Fibroblast of skin of scalp (primary cell): Measurements from ENCODE around the gene LPP.

Experiments
- DNase-seq: peaks from one replicate; pipeline ENCODE4 v3.0.0-alpha.2; 2013

LPP gene

GRCh38 chr3:188855675-188856074 is 701.7 kb downstream of the LPP start:
- no peak for DNase-seq

DNA sequence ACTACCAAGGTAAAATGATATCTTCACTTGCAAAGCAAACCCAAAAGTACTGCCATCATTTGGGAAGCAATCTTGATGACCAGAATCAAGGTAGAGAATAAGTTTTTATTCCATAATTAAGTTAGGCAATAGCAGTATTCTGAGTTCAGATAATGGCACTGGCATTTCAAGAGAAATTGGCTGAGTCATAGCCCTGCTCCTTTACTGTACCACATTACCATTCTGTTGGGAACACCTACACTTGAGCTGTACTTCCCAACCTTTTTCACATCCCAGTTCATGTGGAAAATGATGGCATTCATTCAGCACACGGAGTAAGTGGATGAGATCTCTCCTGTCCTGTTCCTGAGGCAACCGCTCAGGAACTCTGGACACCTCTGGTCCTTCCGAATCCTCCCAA is 706.2 kb downstream of the LPP start:
- DNase-seq, result no peak

- DNase-seq, result peak; percentile 22
Observed at GRCh38 chr3:188861842-188862744, 708.1 kb downstream of the LPP start.

- peak; percentile 69 for DNase-seq
Observed at GRCh38 chr3:188863999-188864406, 710.0 kb downstream of the LPP start.

GRCh38 chr3:188867691-188868265 is 713.8 kb downstream of the LPP start:
- DNase-seq, result peak; percentile 21

DNA sequence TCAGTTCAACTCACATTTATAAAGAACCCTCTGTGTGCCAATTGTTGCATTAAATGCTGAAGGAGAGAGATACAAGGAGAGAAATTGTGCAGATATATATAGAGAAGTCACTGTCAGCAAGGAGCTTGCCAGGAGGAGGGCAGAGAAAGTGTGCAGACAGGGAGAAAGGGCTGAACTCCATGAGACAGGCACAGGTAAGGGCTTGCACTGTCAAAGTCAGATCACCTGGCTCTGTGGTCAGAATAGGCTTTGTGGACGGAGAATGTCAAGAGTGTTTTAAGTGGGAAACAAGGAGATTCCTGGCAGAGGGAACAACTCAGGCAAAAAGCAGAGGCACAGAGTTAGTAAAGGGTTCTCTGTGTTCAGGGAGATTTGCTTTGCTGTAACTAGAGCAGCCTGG is 714.8 kb downstream of the LPP start:
- no peak for DNase-seq

- no peak for DNase-seq
Observed at GRCh38 chr3:188869628-188870027, 715.7 kb downstream of the LPP start.

- no peak for DNase-seq
Observed at GRCh38 chr3:188870431-188870830, 716.5 kb downstream of the LPP start.

- no peak for DNase-seq
Observed at GRCh38 chr3:188874576-188874975, 720.6 kb downstream of the LPP start.

DNA sequence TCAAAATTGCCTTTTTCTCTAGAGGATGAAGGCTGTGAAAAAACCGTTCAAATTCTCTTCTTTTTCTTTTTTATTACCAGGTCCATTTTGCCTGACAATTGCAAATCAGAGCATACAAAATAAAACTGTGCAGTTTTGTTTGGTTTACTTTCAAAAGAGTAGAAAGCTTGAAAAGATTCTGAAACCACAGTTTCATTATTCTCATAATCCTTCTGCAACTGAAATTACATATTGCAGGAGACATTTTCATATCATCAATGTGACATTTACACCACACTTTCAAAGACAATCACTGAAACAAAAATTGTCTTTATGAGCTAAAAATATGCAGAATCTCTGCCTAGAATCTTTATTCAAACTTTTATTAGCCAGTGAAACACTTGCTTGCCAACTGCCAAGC is 721.5 kb downstream of the LPP start:
- no peak for DNase-seq

DNA sequence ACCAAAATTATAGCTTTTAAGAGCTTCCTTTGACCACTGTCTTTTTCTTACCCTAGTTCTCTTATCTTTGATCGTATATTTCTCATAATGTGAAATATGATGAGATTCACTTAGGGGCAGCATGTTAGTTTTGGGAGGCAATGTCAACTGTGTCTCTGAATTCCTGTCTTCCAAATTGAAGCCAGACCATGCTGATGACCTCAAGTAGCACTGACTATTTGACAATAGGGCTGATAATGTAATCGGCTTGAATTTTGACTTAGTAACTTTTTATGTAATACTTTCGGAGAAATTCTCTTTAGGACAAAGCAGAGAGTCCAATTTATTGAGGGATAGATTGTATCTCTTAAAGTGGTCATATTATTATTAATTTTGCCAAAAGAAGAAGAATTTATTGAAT is 722.4 kb downstream of the LPP start:
- no peak for DNase-seq

DNA sequence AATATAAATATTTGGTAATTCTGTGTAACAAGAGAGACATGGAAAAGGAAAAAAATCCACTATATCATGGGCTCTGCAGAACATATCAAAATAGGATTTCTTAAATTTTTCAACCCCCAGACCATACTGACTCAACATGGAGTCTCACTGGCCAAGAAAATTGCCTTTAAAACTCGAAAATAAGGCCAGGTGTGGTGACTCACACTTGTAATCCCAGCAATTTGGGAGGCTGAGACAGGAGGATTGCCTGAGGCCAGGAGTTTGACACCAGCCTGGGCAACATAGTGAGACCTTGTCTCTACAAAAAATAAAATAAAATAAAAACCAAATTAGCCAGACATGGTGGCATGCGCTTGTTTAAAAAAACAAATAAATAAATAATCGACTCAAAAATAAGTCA is 723.4 kb downstream of the LPP start:
- no peak for DNase-seq

DNA sequence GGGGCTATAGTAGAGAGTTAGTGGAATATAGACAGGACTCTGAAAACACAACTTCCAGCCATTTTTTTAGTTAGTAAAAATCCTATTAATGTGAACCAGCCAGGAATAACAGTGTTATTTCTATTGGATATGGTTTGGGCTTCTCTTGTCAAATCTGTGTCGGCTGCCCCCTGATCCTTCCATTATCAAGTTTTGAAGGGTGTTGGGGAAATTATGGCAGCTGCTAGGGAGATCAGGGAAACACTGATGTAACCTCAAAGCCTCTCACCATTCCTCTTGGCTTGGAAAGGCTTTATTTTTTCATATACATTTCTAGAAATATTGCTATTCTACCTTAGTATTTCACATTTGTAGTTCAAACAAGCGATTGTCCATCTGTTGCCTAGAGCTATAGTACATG is 724.1 kb downstream of the LPP start:
- DNase-seq, result no peak

- DNase-seq, result peak; percentile 87
Observed at GRCh38 chr3:188881954-188882641, 728.1 kb downstream of the LPP start.

- no peak for DNase-seq
Observed at GRCh38 chr3:188884299-188885043, 730.5 kb downstream of the LPP start.

DNA sequence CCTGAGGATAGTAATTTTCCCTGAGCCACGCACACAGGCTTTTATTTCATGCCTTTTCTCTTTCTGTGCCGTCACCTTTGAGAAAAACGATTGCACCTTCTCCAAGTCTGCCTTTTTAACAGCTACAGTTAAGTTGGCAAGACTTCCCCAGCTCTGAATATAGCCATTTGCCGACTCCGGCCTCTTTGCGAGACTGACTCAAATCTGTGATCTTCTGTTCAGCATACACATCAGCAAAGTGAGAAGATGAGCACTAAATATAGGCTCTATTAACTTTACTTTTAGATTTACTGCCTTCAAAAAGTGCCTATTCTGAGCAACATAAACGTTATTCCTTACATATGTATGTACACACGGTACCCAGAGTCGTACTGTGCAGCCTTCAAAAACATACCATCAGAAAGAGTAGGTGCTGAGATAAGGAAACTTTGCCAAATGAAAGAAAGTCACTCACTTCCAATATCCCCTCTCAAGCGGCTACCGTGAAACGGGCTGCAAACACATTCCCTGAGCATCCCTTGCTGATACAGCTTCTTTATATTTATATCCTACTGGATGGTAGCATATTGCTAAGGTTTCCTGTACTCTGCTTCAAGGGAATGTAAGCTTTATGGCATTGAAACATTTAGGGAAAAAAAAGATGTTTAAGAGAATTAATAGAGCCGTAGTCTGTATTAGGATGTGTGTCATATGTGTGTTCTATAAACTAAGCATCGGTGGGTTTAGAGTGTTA is 734.5 kb downstream of the LPP start:
- DNase-seq, result no peak

DNA sequence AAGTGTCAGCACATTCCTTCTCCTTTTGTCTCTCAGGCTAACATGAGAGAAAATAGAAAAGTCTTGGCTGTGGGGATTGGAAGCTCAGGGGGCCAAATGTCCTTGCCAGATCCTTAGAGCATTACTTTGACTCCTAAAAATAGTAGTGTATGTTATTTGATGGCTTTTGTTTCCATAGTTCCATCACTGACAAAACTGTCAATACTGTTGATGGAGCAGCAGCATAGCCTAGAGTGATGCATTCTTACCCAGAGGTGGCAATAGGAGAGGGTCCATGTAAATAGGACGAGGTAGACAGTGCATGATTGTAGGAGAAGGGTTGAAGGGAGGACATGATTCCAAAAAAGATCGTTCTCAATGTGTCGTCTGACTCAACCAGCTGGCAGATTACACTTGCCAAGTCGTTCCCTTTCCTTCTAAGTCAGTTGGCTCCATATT is 735.1 kb downstream of the LPP start:
- DNase-seq, result peak; percentile 32

GRCh38 chr3:188890572-188891270 is 736.8 kb downstream of the LPP start:
- peak; percentile 79 for DNase-seq

DNA sequence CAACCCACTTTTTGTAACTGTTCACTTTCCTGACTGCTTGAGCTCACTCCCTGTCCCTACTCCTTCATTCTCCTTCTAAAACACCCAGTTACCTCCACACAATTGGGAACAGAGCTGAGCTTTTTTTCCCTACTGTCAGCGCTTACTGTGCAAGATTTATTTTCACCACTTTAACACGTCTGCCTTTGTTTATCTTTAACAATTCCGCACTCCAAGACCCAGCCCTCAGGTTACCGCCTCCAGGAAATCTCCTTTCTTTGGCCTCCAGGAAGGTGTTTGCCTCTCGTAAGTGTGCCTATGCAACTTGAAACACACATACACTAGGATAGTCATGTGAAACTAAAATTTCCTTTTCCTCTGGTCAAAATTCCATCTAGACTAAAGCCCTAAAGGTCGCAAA is 745.9 kb downstream of the LPP start:
- no peak for DNase-seq

- DNase-seq, result peak; percentile 78
Observed at GRCh38 chr3:188900421-188900951, 746.5 kb downstream of the LPP start.

DNA sequence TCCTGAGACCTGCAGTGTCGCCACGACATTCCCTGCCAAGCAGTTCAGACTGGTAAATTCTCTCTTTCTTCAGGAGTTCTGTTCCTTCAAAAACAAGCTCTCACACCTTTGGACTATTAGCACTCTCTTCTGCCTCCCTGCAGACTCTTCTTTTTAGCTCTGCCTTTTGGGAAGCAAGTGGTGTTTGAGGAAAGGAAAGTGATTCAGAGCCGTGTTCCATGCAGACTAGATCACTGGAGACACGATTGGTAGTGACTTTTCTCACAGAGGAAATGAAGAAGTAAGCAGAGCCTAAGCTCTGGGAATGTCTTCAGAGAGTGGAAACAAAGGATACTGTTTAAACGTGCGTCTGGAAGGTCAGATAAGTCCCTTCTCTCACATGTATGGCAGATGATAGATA is 747.2 kb downstream of the LPP start:
- no peak for DNase-seq
